Ovary (tissue), 9 donors: Measurements from ENCODE around the gene CHRNB1. TPM values are rescaled to one million over a fixed set of nuclear protein-coding genes. Genes with fewer than 3 reads are reported as not detected.

ENCODE experiments used
- DNase-seq, 5 donors: peaks; one replicate each; pipeline ENCODE4 v3.0.0-alpha.2; 2019 to 2020
- H3K27ac ChIP-seq, 2 donors: fragments of 200-600 bp; one replicate each; pipeline versions ENCODE4 v1.5.1 to v1.8.0; 2019 to 2022
- H3K27me3 ChIP-seq: fragments of 200-600 bp; one replicate; pipeline ENCODE4 v1.8.0; 2022
- H3K36me3 ChIP-seq: fragments of 200-600 bp; sonication (generic); one replicate; pipeline ENCODE4 v1.5.1; 2019
- H3K4me1 ChIP-seq: one replicate; pipeline ENCODE4 v1.8.1; 2013; ENCODE audit warnings: mild to moderate bottlenecking, moderate library complexity; ENCODE audit not compliant: insufficient read depth
- H3K4me3 ChIP-seq: fragments of 200-600 bp; sonication (generic); one replicate; pipeline ENCODE4 v1.5.1; 2017
- H3K9me3 ChIP-seq, 2 donors: fragments of 200-600 bp in 1 of 2; sonication (generic) in 1 of 2; one replicate each; pipeline versions ENCODE4 v1.5.1 to v1.8.1; 2013 to 2019; ENCODE audit warnings: mild to moderate bottlenecking in 1 of 2, moderate library complexity in 1 of 2
- CTCF ChIP-seq, 3 donors: fragments of 450-650 bp in 2 of 3; fragments of 200-600 bp in 1 of 3; IDR thresholded peaks; one replicate each; pipeline versions ENCODE4 v1.5.1 to v1.8.0; 2016 to 2022; ENCODE audit warnings: antibody characterized with exemption in 3 of 3, mild to moderate bottlenecking in 1 of 3
- EP300 ChIP-seq: sonication (generic); formaldehyde crosslinking; IDR thresholded peaks from one replicate; pipeline ENCODE4 v1.6.1; 2017; ENCODE audit warnings: antibody characterized with exemption
- POLR2A ChIP-seq: fragments of 450-650 bp; IDR thresholded peaks from one replicate; pipeline ENCODE4 v1.6.1; 2017; ENCODE audit warnings: antibody characterized with exemption, mild to moderate bottlenecking, moderate library complexity
- WGBS, 3 donors: extraction: QIAGEN DNeasy Blood & Tissue Kit in 1 of 3; methylation state at CpG; one replicate each; pipeline versions ENCODE4 v1.1.5 to v1.1.7; 2013 to 2017; 5-methylcytosine and 5-hydroxymethylcytosine counted together
- intact Hi-C, 4 donors: fragments of 100-400 bp; cut with DNase I; formaldehyde crosslinking; loops; one replicate each; pipeline versions ENCODE4 v1.11.0 to v1.15.1; 2022 to 2023
- polyA plus RNA-seq, 2 donors: library from polyadenylated mRNA; stranded (reverse); fragments of 200-250 nt in 1 of 2; fragments of 350-450 nt in 1 of 2; fragmentation: Illumina TruSeq in 1 of 2; extraction: RNeasy Lipid Tissue Mini Kit (QIAGEN cat#74804) in 1 of 2; gene quantifications; one replicate each; pipeline ENCODE4 v1.2.3, GENCODE V29; 2013 to 2014
- total RNA-seq, 7 donors: library from RNA; depleted of rRNA in 2 of 7; stranded (reverse); fragments of >200 nt in 2 of 7; fragmentation: NEBNext Ultra II Directional in 3 of 7; extraction: Animal tissue kit (Norgen Biotek cat#: 25700) in 3 of 7; gene quantifications; one replicate each; pipeline versions ENCODE4 v1.1.0 to v1.2.4, GENCODE V29; 2016 to 2023
- donor health status: DM: no; HTN: no; CAD: no; lungs with moderate emphysema.
- donor health status: DM: no; HTN: no; CAD: no.
- donor health status: Bipolar disorder and iron deficiency.
- donor health status: DM: yes; HTN: yes; CAD: no.
- donor health status: DM: no; HTN: no; CAD: no.
- donor health status: DM: yes; HTN: yes; CAD: no.

The CHRNB1 gene
- total and polyA plus RNA-seq, 9 donors: 3.2 to 13.5 (median 7.6) TPM

GRCh38 chr17:7483255-7484066 is 38.6 kb downstream of the CHRNB1 start:
- peak; percentile 60 for TF ChIP-seq POLR2A
- TF ChIP-seq CTCF (IDR thresholded peaks at IDR 0.05): no peak
- TF ChIP-seq EP300: peak; percentile 77
- peak overlapping the region; percentile 67 for H3K4me3 ChIP-seq
- peaks cover 11% of the 10 kb centered on the region for H3K4me1 ChIP-seq
- no peaks in the 10 kb centered on the region for H3K27me3 ChIP-seq
- peak; percentile 94 to 96 (median 95) for DNase-seq
- H3K9me3 ChIP-seq: no peaks in the 10 kb centered on the region
- H3K27ac ChIP-seq: peak overlapping the region; percentile 90 to 98
- intact Hi-C loops: loop anchor here in 2 of 4 donors (2.0 to 10.0 kb wide), 2 partner anchors 131 to 201 kb away; partner anchors contain the start of genes KCTD11 (in 1 of the 2), TP53 (in 1 of the 2) and WRAP53 (in 1 of the 2)
- WGBS, 3 donors: 0% methylated on average over 38 of the region's 38 CpGs
- H3K36me3 ChIP-seq: no peaks in the 10 kb centered on the region

- Histone ChIP-seq H3K4me1 (peaks cover 12% of the 10 kb centered on the region), H3K9me3 (no peaks in the 10 kb centered on the region), H3K27ac (peak within 1 kb of the TSS; percentile 90 to 98), H3K36me3 (no peaks in the 10 kb centered on the region), H3K27me3 (no peaks in the 10 kb centered on the region), H3K4me3 (peak within 1 kb of the TSS; percentile 67)
- intact Hi-C loops: loop anchor here in 2 of 4 donors (2.0 to 10.0 kb wide), 2 partner anchors 131 to 201 kb away; partner anchors contain the start of genes KCTD11 (in 1 of the 2), TP53 (in 1 of the 2) and WRAP53 (in 1 of the 2)
- TF ChIP-seq CTCF (IDR thresholded peaks at IDR 0.05): peak in 2 of 3 donors; percentile 27 to 43
- peak; percentile 73 for TF ChIP-seq EP300
- TF ChIP-seq POLR2A: peak; percentile 100
- peak; percentile 99 for DNase-seq
- WGBS, 3 donors: 0 to 1% (median 0%) methylated on average over 64 of the region's 64 CpGs
Observed at GRCh38 chr17:7484067-7484918, 39.4 kb downstream of the CHRNB1 start, which contains the start of gene POLR2A. POLR2A (plus strand) TSS chr17:7484366.

- intact Hi-C loops: loop anchor here in 2 of 4 donors (2.0 to 10.0 kb wide), 2 partner anchors 132 to 200 kb away; partner anchors contain the start of genes KCTD11 (in 1 of the 2), TP53 (in 1 of the 2) and WRAP53 (in 1 of the 2)
- Histone ChIP-seq H3K27me3 (no peaks in the 10 kb centered on the region), H3K36me3 (no peaks in the 10 kb centered on the region), H3K4me3 (peak overlapping the region; percentile 67), H3K27ac (peak overlapping the region in 1 of 2 donors; percentile 29), H3K4me1 (peaks cover 14% of the 10 kb centered on the region), H3K9me3 (no peaks in the 10 kb centered on the region)
- TF ChIP-seq CTCF (IDR thresholded peaks at IDR 0.05) (no peak), EP300 (no peak), POLR2A (no peak)
- DNase-seq: no peak
- WGBS, 3 donors: 0 to 1% (median 1%) methylated on average over 19 of the region's 19 CpGs
Observed at GRCh38 chr17:7484919-7485377, 40.1 kb downstream of the CHRNB1 start.

- intact Hi-C loops: loop anchor here in 1 of 4 donors (10.0 kb wide), 1 partner anchor 199 kb away; the partner anchor contains the start of genes TP53 and WRAP53
- no peaks in the 10 kb centered on the region for H3K27me3 ChIP-seq
- H3K4me1 ChIP-seq: peaks cover 16% of the 10 kb centered on the region
- peak overlapping the region; percentile 67 for H3K4me3 ChIP-seq
- H3K36me3 ChIP-seq: no peaks in the 10 kb centered on the region
- H3K27ac ChIP-seq: no peak overlapping the region
- WGBS, 3 donors: 5 to 14% (median 6%) methylated on average over 3 of the region's 3 CpGs
- no peak for DNase-seq
- H3K9me3 ChIP-seq: no peaks in the 10 kb centered on the region
- TF ChIP-seq CTCF (IDR thresholded peaks at IDR 0.05) (no peak), EP300 (no peak), POLR2A (no peak)
Observed at GRCh38 chr17:7486181-7486580, 41.3 kb downstream of the CHRNB1 start.
